ENCODE results near the gene STK40.

DNA sequence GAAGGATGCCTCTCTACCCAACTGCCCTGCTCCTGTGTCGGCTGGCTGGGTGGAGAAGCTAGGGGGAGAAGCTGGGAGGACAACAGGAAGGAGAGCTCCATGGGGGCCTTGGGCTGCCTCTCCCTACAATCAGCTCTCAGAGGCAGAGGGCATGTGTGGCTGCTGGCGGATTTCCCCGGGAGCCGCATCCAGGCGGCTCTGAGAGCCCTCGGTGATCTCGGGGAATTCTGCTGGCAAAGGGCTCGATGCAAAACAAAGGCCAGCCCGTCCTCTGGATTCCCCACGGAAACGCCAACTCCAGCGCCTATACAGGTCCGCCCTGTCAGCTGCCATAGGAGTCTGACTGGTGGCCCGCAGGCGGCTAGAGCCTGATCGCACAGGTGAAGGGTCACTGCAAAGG, 35.9 kb downstream of the STK40 start:
- TF ChIP-seq, protein P1, sequence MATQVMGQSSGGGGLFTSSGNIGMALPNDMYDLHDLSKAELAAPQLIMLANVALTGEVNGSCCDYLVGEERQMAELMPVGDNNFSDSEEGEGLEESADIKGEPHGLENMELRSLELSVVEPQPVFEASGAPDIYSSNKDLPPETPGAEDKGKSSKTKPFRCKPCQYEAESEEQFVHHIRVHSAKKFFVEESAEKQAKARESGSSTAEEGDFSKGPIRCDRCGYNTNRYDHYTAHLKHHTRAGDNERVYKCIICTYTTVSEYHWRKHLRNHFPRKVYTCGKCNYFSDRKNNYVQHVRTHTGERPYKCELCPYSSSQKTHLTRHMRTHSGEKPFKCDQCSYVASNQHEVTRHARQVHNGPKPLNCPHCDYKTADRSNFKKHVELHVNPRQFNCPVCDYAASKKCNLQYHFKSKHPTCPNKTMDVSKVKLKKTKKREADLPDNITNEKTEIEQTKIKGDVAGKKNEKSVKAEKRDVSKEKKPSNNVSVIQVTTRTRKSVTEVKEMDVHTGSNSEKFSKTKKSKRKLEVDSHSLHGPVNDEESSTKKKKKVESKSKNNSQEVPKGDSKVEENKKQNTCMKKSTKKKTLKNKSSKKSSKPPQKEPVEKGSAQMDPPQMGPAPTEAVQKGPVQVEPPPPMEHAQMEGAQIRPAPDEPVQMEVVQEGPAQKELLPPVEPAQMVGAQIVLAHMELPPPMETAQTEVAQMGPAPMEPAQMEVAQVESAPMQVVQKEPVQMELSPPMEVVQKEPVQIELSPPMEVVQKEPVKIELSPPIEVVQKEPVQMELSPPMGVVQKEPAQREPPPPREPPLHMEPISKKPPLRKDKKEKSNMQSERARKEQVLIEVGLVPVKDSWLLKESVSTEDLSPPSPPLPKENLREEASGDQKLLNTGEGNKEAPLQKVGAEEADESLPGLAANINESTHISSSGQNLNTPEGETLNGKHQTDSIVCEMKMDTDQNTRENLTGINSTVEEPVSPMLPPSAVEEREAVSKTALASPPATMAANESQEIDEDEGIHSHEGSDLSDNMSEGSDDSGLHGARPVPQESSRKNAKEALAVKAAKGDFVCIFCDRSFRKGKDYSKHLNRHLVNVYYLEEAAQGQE (IDR thresholded peaks at IDR 0.05; ENCODE audit: low read depth) = no peak
- no peak for TF ChIP-seq TAF1 (IDR thresholded peaks at IDR 0.05; ENCODE audit: low read depth)
- no peak for TF ChIP-seq EP300 (IDR thresholded peaks at IDR 0.05; ENCODE audit: borderline replicate concordance)
- no peak for TF ChIP-seq YY1 (IDR thresholded peaks at IDR 0.05; ENCODE audit: low read depth)
- TF ChIP-seq NFIC (IDR thresholded peaks at IDR 0.05) = no peak
- no peak for TF ChIP-seq EGR1 (IDR thresholded peaks at IDR 0.05)
- no peak for TF ChIP-seq CREB1 (IDR thresholded peaks at IDR 0.05; ENCODE audit: low read depth)
- TF ChIP-seq ZBTB7A (IDR thresholded peaks at IDR 0.05; ENCODE audit: low read depth) = no peak
- no peak for TF ChIP-seq CEBPB (IDR thresholded peaks at IDR 0.05)
- no peak for TF ChIP-seq RAD21 (IDR thresholded peaks at IDR 0.05; ENCODE audit: low read depth)
- TF ChIP-seq, protein P2, sequence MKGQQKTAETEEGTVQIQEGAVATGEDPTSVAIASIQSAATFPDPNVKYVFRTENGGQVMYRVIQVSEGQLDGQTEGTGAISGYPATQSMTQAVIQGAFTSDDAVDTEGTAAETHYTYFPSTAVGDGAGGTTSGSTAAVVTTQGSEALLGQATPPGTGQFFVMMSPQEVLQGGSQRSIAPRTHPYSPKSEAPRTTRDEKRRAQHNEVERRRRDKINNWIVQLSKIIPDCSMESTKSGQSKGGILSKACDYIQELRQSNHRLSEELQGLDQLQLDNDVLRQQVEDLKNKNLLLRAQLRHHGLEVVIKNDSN (IDR thresholded peaks at IDR 0.05) = no peak
- TF ChIP-seq, protein P3, sequence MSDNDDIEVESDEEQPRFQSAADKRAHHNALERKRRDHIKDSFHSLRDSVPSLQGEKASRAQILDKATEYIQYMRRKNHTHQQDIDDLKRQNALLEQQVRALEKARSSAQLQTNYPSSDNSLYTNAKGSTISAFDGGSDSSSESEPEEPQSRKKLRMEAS (IDR thresholded peaks at IDR 0.05) = no peak
